Measurements from ENCODE around the gene FXYD5. TPM values are rescaled to one million over a fixed set of nuclear protein-coding genes. Genes with fewer than 3 reads are reported as not detected.
A peak's percentile ranks its signal among the peaks of the same experiment; 100 is the strongest.

The FXYD5 gene
- total and polyA plus RNA-seq, 2 donors (not counting 1 experiment from before 2014, with no cell fraction given), result 310 to 390 TPM

DNA sequence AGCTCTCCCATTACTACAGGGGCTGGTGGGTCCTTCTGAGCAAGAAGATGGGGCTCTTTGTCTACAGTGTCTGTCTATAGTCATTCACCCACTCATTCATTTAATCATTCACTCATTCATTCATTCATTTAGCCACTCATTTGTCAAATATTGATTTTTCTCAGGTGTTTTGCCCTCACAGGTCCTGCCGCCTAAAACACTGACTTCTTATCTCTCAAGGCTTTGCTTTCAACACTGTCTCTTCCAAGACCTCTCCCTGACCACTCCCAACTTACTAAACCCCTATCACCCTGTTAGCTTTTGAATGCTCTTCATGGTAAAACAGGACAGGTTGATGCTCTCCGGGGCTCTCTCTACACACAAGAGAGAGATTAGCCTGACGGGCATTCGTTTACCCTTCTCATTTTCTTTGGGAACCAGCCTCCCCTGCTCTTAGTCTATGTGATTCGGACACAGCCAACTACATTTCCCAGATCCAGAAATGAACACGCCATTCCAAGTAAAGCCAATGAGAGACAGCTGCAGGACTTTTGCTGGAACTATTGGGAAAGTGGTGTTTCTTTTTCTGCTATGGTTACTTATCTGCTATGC is 51.3 kb downstream of the FXYD5 start:
- Mint-ChIP-seq H3K4me3 (peak overlapping the region; percentile 78), H3K9me3 (ENCODE audit: insufficient read depth) (no peaks in the 10 kb centered on the region), H3K27ac (peak overlapping the region; percentile 96), H3K4me1 (peaks cover 61% of the 10 kb centered on the region), H3K27me3 (no peaks in the 10 kb centered on the region)
- Histone ChIP-seq H3K27ac (ENCODE audit: low read length in 2 of 2) (peak overlapping the region; percentile 93 to 95), H3K79me2 (ENCODE audit: control insufficient read depth, insufficient read depth, low read length) (no peaks in the 10 kb centered on the region), H3K9me3 (ENCODE audit: control extremely low read depth in 1 of 3, control insufficient read depth in 2 of 3, insufficient read depth in 1 of 3, low read length in 2 of 3) (peaks cover 0 to 10% (median 3%) of the 10 kb centered on the region in 3 donors), H3K36me3 (replicated peaks in 1 of 2; ENCODE audit: control extremely low read depth in 1 of 2, control insufficient read depth in 1 of 2, extremely low read depth in 1 of 2, insufficient read depth in 2 of 2, low read length in 1 of 2) (no peaks in the 10 kb centered on the region), H3K4me2 (replicated peaks; ENCODE audit: low read depth, low read length, poor library complexity, severe bottlenecking) (peak overlapping the region; percentile 78), H3K27me3 (replicated peaks in 1 of 4; ENCODE audit: control extremely low read depth in 1 of 4, control insufficient read depth in 3 of 4, insufficient read depth in 4 of 4, low read length in 3 of 4) (no peaks in the 10 kb centered on the region), H3K4me3 (ENCODE audit: control extremely low read depth in 1 of 5, extremely low read depth in 1 of 5, insufficient read depth in 1 of 5, low read depth in 2 of 5, low read length in 4 of 5) (peak overlapping the region in 3 of 5 experiments; percentile 7 to 45 (median 18)), H4K20me1 (ENCODE audit: control insufficient read depth, insufficient read depth, low read length, poor library complexity, severe bottlenecking) (no peaks in the 10 kb centered on the region), H3K4me1 (ENCODE audit: control insufficient read depth in 2 of 2, insufficient read depth in 2 of 2, low read length in 2 of 2) (peaks cover 72 to 75% of the 10 kb centered on the region in 2 donors), H2AFZ (ENCODE audit: insufficient read depth, low read depth, low read length, poor library complexity, severe bottlenecking) (no peak overlapping the region), H3K9ac (ENCODE audit: low read length) (peak overlapping the region; percentile 39)
- ChIA-PET POLR2A (interaction anchor here (0.5 to 2.0 kb wide), 17 partner anchors 8 to 125 kb away, joined by 3 to 11 read pairs (median 4); partner anchors contain the start of gene FXYD5), CTCF (interaction anchor here (0.9 to 3.3 kb wide), 14 partner anchors 11 to 141 kb away, joined by 3 to 25 read pairs (median 4); partner anchors contain the start of gene FFAR1)
- intact Hi-C loops (cut with micrococcal nuclease), result loop anchor here (1.0 to 2.0 kb wide), 3 partner anchors 8 to 51 kb away; partner anchors contain the start of genes FXYD5 and LSR
- ATAC-seq (ENCODE audit: low read depth), result no peak
- 60% methylated on average over 4 of the region's 6 CpGs for WGBS (ENCODE audit: insufficient coverage)
- no peak for DNase-seq
- no peak for TF ChIP-seq EZH2 (IDR thresholded peaks at IDR 0.05; ENCODE audit: borderline replicate concordance, insufficient read depth, low read depth, low read length, poor library complexity, severe bottlenecking)
- no peak for TF ChIP-seq CTCF (IDR thresholded peaks at IDR 0.05)

DNA sequence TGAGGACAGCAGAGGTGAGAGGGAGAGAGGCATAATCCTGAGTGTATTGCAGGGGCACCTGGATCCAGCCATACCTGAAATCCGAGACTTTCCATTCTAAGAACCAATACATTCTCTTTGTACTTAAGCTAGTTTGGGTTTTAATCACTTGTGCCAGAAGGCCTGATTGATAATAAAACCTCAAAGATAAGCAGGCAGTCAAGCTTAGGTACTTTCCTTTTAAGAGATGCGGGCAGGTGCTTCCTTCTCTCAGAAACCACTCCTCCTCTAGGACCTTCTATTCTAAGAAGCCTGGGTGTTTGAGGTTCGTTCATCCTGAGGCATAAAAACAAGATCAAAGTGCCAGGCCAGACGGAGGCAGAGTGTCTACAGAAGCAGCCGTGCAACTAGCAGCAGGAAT is 51.8 kb downstream of the FXYD5 start:
- H3K4me3 Mint-ChIP-seq, result peak overlapping the region; percentile 78
- peak overlapping the region; percentile 93 to 95 for H3K27ac ChIP-seq (ENCODE audit: low read length in 2 of 2)
- H2AFZ ChIP-seq (ENCODE audit: insufficient read depth, low read depth, low read length, poor library complexity, severe bottlenecking), result no peak overlapping the region

More for the DNA sequence above, 51.8 kb downstream of the FXYD5 start:
- Mint-ChIP-seq H3K9me3 (ENCODE audit: insufficient read depth) (no peaks in the 10 kb centered on the region), H3K27ac (peak overlapping the region; percentile 96), H3K4me1 (peaks cover 62% of the 10 kb centered on the region), H3K27me3 (no peaks in the 10 kb centered on the region)
- Histone ChIP-seq H3K4me2 (replicated peaks; ENCODE audit: low read depth, low read length, poor library complexity, severe bottlenecking) (peak overlapping the region; percentile 78), H3K4me3 (ENCODE audit: control extremely low read depth in 1 of 5, extremely low read depth in 1 of 5, insufficient read depth in 1 of 5, low read depth in 2 of 5, low read length in 4 of 5) (peak overlapping the region in 4 of 5 experiments; percentile 23 to 50 (median 36)), H3K4me1 (ENCODE audit: control insufficient read depth in 2 of 2, insufficient read depth in 2 of 2, low read length in 2 of 2) (peaks cover 78 to 81% of the 10 kb centered on the region in 2 donors), H3K27me3 (replicated peaks in 1 of 4; ENCODE audit: control extremely low read depth in 1 of 4, control insufficient read depth in 3 of 4, insufficient read depth in 4 of 4, low read length in 3 of 4) (no peaks in the 10 kb centered on the region), H3K79me2 (ENCODE audit: control insufficient read depth, insufficient read depth, low read length) (no peaks in the 10 kb centered on the region), H3K9me3 (ENCODE audit: control extremely low read depth in 1 of 3, control insufficient read depth in 2 of 3, insufficient read depth in 1 of 3, low read length in 2 of 3) (peaks cover 0 to 10% (median 3%) of the 10 kb centered on the region in 3 donors), H4K20me1 (ENCODE audit: control insufficient read depth, insufficient read depth, low read length, poor library complexity, severe bottlenecking) (no peaks in the 10 kb centered on the region), H3K9ac (ENCODE audit: low read length) (peak overlapping the region; percentile 39), H3K36me3 (replicated peaks in 1 of 2; ENCODE audit: control extremely low read depth in 1 of 2, control insufficient read depth in 1 of 2, extremely low read depth in 1 of 2, insufficient read depth in 2 of 2, low read length in 1 of 2) (no peaks in the 10 kb centered on the region)
- DNase-seq (peak; percentile 87), ATAC-seq (ENCODE audit: low read depth) (peak; percentile 41)
- WGBS (ENCODE audit: insufficient coverage), result 0% methylated on average over 3 of the region's 5 CpGs
- ChIA-PET CTCF (interaction anchor here (0.6 to 3.3 kb wide), 14 partner anchors 11 to 141 kb away, joined by 3 to 25 read pairs (median 4); partner anchors contain the start of gene FFAR1), POLR2A (interaction anchor here (0.6 to 2.0 kb wide), 13 partner anchors 10 to 722 kb away, joined by 3 to 11 read pairs (median 4); partner anchors contain the start of gene FXYD5)
- TF ChIP-seq CTCF (IDR thresholded peaks at IDR 0.05), result no peak
- no peak for TF ChIP-seq EZH2 (IDR thresholded peaks at IDR 0.05; ENCODE audit: borderline replicate concordance, insufficient read depth, low read depth, low read length, poor library complexity, severe bottlenecking)
- intact Hi-C loops (cut with micrococcal nuclease), result loop anchor here (1.0 to 2.0 kb wide), 3 partner anchors 8 to 52 kb away; partner anchors contain the start of genes FXYD5 and LSR

Data from B cell (primary cell).